Small intestine (tissue), 7 donors: Measurements from ENCODE around the gene ALPL. TPM values are rescaled to one million over a fixed set of nuclear protein-coding genes. Genes with fewer than 3 reads are reported as not detected.

Experiments used
- DNase-seq, 2 donors: peaks; one replicate each; pipeline versions ENCODE4 v3.0.0 to v3.0.0-alpha.2; 2013
- FAIRE-seq: peaks from 2 replicates; lab custom pipeline; 2012; peaks lifted over from hg19 to GRCh38; lab: Jason Lieb, UNC
- H3K27ac ChIP-seq, 3 donors: one replicate each; pipeline ENCODE4 v1.5.1; 2013; ENCODE audit warnings: low read length in 2 of 3, mild to moderate bottlenecking in 2 of 3, control low read depth in 1 of 3, inconsistent platforms in 1 of 3, low read depth in 1 of 3, moderate library complexity in 1 of 3
- H3K27me3 ChIP-seq, 3 donors: one replicate each; pipeline ENCODE4 v1.6.1; 2013; ENCODE audit warnings: low read length in 3 of 3, inconsistent platforms in 1 of 3; ENCODE audit not compliant: control insufficient read depth in 3 of 3, insufficient read depth in 3 of 3
- H3K36me3 ChIP-seq, 3 donors: one replicate each; pipeline ENCODE4 v1.6.1; 2013; ENCODE audit warnings: low read length in 3 of 3, inconsistent platforms in 1 of 3, low read depth in 1 of 3, mild to moderate bottlenecking in 1 of 3, moderate library complexity in 1 of 3; ENCODE audit not compliant: control insufficient read depth in 3 of 3, insufficient read depth in 2 of 3
- H3K4me1 ChIP-seq, 3 donors: one replicate each; pipeline ENCODE4 v1.6.1; 2013; ENCODE audit warnings: low read length in 2 of 3, inconsistent platforms in 1 of 3, low read depth in 1 of 3, mild to moderate bottlenecking in 1 of 3, moderate library complexity in 1 of 3; ENCODE audit not compliant: control insufficient read depth in 3 of 3, insufficient read depth in 2 of 3
- H3K4me3 ChIP-seq, 3 donors: one replicate each; pipeline ENCODE4 v1.5.1; 2013; ENCODE audit warnings: low read length in 3 of 3, control low read depth in 1 of 3, inconsistent platforms in 1 of 3, low read depth in 1 of 3, mild to moderate bottlenecking in 1 of 3, moderate library complexity in 1 of 3
- H3K9me3 ChIP-seq, 2 donors: one replicate each; pipeline ENCODE4 v1.6.1; 2013; ENCODE audit warnings: low read depth in 1 of 2, low read length in 1 of 2; ENCODE audit not compliant: control insufficient read depth in 2 of 2, insufficient read depth in 1 of 2
- WGBS, 3 donors: extraction: QIAGEN DNeasy Blood & Tissue Kit; methylation state at CpG; one replicate each; pipeline ENCODE4 v1.1.7; 2013; 5-methylcytosine and 5-hydroxymethylcytosine counted together
- polyA plus RNA-seq, 4 donors: library from polyadenylated mRNA; stranded (reverse) in 3 of 4; unstranded in 1 of 4; fragments of 200-250 nt in 3 of 4; fragments of 120-200 nt in 1 of 4; gene quantifications; one replicate each; pipeline versions ENCODE4 v1.2.1 to v1.2.3, GENCODE V29; 2013
- donor health status: healthy with polysubstance abuse.
- donor health status: control.
- donor health status: control.
- donor health status: Bipolar disorder and iron deficiency.
- donor health status: healthy.

Gene ALPL
- polyA plus RNA-seq, 4 donors, result 0.89 to 3.0 (median 2.0) TPM

- Histone ChIP-seq H3K36me3 (no peaks in the 10 kb centered on the region), H3K27me3 (peaks cover 0 to 5% (median 3%) of the 10 kb centered on the region in 3 donors), H3K4me3 (no peak overlapping the region), H3K27ac (no peak overlapping the region), H3K4me1 (peaks cover 0 to 29% (median 0%) of the 10 kb centered on the region in 3 donors), H3K9me3 (no peaks in the 10 kb centered on the region)
- no peak for DNase-seq
- 67 to 79% (median 68%) methylated on average over 5 of the region's 5 CpGs for WGBS, 3 donors
- no peak for FAIRE-seq
Observed at GRCh38 chr1:21587602-21587953, 78.4 kb downstream of the ALPL start.

- WGBS, 3 donors, result 60 to 89% (median 76%) methylated on average over 5 of the region's 5 CpGs
- Histone ChIP-seq H3K36me3 (peaks cover 0 to 5% (median 0%) of the 10 kb centered on the region in 3 donors), H3K9me3 (no peaks in the 10 kb centered on the region), H3K27ac (no peak overlapping the region), H3K4me3 (no peak overlapping the region), H3K4me1 (peaks cover 0 to 29% (median 0%) of the 10 kb centered on the region in 3 donors), H3K27me3 (no peaks in the 10 kb centered on the region)
- DNase-seq (no peak), FAIRE-seq (no peak)
Observed at GRCh38 chr1:21589618-21590017, 80.4 kb downstream of the ALPL start.

GRCh38 chr1:21590126-21590880 lies 81.1 kb downstream of the ALPL start:
- peaks cover 0 to 23% (median 0%) of the 10 kb centered on the region in 3 donors for H3K4me1 ChIP-seq
- no peaks in the 10 kb centered on the region for H3K27me3 ChIP-seq
- no peak overlapping the region for H3K4me3 ChIP-seq
- no peak for DNase-seq
- 29 to 37% (median 30%) methylated on average over 21 to 23 of the region's 23 CpGs for WGBS, 3 donors
- H3K36me3 ChIP-seq, result peaks cover 0 to 11% (median 0%) of the 10 kb centered on the region in 3 donors
- no peak overlapping the region for H3K27ac ChIP-seq
- no peaks in the 10 kb centered on the region for H3K9me3 ChIP-seq
- no peak for FAIRE-seq

GRCh38 chr1:21590934-21591333 lies 81.7 kb downstream of the ALPL start:
- DNase-seq, result no peak
- H3K27me3 ChIP-seq, result no peaks in the 10 kb centered on the region
- no peak overlapping the region for H3K4me3 ChIP-seq
- WGBS, 3 donors, result 57 to 63% (median 61%) methylated on average over 13 of the region's 13 CpGs
- no peak overlapping the region for H3K27ac ChIP-seq
- no peaks in the 10 kb centered on the region for H3K9me3 ChIP-seq
- FAIRE-seq, result no peak
- H3K36me3 ChIP-seq, result peaks cover 0 to 18% (median 0%) of the 10 kb centered on the region in 3 donors
- H3K4me1 ChIP-seq, result peaks cover 0 to 19% (median 0%) of the 10 kb centered on the region in 3 donors

GRCh38 chr1:21592086-21592865 lies 83.1 kb downstream of the ALPL start:
- H3K4me1 ChIP-seq, result peaks cover 0 to 6% (median 0%) of the 10 kb centered on the region in 3 donors
- DNase-seq (no peak), FAIRE-seq (no peak)
- H3K27me3 ChIP-seq, result no peaks in the 10 kb centered on the region
- H3K27ac ChIP-seq, result no peak overlapping the region
- no peak overlapping the region for H3K4me3 ChIP-seq
- WGBS, 3 donors, result 72 to 84% (median 74%) methylated on average over 12 of the region's 12 CpGs
- H3K9me3 ChIP-seq, result no peaks in the 10 kb centered on the region
- H3K36me3 ChIP-seq, result peaks cover 0 to 31% (median 0%) of the 10 kb centered on the region in 3 donors

- peaks cover 0 to 41% (median 0%) of the 10 kb centered on the region in 3 donors for H3K36me3 ChIP-seq
- FAIRE-seq, result no peak
- DNase-seq, result no peak
Observed at GRCh38 chr1:21593231-21593630, 84.0 kb downstream of the ALPL start.

GRCh38 chr1:21594501-21594900 lies 85.3 kb downstream of the ALPL start:
- FAIRE-seq (no peak), DNase-seq (no peak)
- H3K4me1 ChIP-seq, result peaks cover 0 to 5% (median 0%) of the 10 kb centered on the region in 3 donors
- WGBS, 3 donors, result 62 to 69% (median 62%) methylated on average over 9 to 11 of the region's 11 CpGs
- H3K27me3 ChIP-seq, result no peaks in the 10 kb centered on the region
- H3K27ac ChIP-seq, result no peak overlapping the region
- no peaks in the 10 kb centered on the region for H3K9me3 ChIP-seq
- peaks cover 0 to 53% (median 0%) of the 10 kb centered on the region in 3 donors for H3K36me3 ChIP-seq
- no peak overlapping the region for H3K4me3 ChIP-seq

More at GRCh38 chr1:21593231-21593630, 84.0 kb downstream of the ALPL start:
- no peaks in the 10 kb centered on the region for H3K9me3 ChIP-seq
- 73 to 86% (median 79%) methylated on average over 8 of the region's 8 CpGs for WGBS, 3 donors
- no peak overlapping the region for H3K4me3 ChIP-seq
- no peaks in the 10 kb centered on the region for H3K27me3 ChIP-seq
- no peak overlapping the region for H3K27ac ChIP-seq
- peaks cover 0 to 5% (median 0%) of the 10 kb centered on the region in 3 donors for H3K4me1 ChIP-seq
